Measurements from ENCODE around the gene VASH1.

DNA sequence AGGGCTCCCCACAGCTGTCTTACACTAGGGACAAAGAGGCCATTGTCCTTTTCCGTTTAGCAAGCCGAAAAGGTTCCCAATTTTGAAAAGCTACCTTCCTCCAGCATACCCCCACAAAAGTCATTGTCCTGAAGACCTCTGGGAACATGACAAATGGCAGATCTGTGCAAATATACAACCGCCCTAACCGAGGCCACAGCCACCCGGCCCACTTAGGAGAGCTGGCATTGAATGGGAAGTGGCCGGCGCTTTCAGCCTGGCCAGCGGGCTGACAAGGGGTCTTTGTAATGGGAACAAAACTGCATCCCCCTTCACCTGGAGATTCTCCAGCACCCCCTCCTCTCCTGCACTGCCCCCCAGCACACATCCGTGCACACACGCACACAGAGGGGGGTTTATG, 48.1 kb upstream of the VASH1 start:
- TF ChIP-seq, protein P1, sequence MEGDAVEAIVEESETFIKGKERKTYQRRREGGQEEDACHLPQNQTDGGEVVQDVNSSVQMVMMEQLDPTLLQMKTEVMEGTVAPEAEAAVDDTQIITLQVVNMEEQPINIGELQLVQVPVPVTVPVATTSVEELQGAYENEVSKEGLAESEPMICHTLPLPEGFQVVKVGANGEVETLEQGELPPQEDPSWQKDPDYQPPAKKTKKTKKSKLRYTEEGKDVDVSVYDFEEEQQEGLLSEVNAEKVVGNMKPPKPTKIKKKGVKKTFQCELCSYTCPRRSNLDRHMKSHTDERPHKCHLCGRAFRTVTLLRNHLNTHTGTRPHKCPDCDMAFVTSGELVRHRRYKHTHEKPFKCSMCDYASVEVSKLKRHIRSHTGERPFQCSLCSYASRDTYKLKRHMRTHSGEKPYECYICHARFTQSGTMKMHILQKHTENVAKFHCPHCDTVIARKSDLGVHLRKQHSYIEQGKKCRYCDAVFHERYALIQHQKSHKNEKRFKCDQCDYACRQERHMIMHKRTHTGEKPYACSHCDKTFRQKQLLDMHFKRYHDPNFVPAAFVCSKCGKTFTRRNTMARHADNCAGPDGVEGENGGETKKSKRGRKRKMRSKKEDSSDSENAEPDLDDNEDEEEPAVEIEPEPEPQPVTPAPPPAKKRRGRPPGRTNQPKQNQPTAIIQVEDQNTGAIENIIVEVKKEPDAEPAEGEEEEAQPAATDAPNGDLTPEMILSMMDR (IDR thresholded peaks at IDR 0.05), result no peak
- no peak for TF ChIP-seq EZH2 (IDR thresholded peaks at IDR 0.05)
- no peak for TF ChIP-seq EZH2phosphoT487 (IDR thresholded peaks at IDR 0.05)
